GM12873 (cell line): ENCODE results near the gene BARHL1.

Experiments used
- TF ChIP-seq, protein P1 (sequence below): IDR thresholded peaks from 2 replicates; pipeline ENCODE4 v1.5.1; 2012; ENCODE audit warnings: low read depth, mild to moderate bottlenecking, moderate library complexity, low read length, control low read depth; ENCODE audit not compliant: insufficient read depth; ENCODE audit errors: missing control alignments

The BARHL1 gene

GRCh38 chr9:132609184-132609583, 26.8 kb downstream of the BARHL1 start:
- TF ChIP-seq, protein P1, sequence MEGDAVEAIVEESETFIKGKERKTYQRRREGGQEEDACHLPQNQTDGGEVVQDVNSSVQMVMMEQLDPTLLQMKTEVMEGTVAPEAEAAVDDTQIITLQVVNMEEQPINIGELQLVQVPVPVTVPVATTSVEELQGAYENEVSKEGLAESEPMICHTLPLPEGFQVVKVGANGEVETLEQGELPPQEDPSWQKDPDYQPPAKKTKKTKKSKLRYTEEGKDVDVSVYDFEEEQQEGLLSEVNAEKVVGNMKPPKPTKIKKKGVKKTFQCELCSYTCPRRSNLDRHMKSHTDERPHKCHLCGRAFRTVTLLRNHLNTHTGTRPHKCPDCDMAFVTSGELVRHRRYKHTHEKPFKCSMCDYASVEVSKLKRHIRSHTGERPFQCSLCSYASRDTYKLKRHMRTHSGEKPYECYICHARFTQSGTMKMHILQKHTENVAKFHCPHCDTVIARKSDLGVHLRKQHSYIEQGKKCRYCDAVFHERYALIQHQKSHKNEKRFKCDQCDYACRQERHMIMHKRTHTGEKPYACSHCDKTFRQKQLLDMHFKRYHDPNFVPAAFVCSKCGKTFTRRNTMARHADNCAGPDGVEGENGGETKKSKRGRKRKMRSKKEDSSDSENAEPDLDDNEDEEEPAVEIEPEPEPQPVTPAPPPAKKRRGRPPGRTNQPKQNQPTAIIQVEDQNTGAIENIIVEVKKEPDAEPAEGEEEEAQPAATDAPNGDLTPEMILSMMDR, result no peak

DNA sequence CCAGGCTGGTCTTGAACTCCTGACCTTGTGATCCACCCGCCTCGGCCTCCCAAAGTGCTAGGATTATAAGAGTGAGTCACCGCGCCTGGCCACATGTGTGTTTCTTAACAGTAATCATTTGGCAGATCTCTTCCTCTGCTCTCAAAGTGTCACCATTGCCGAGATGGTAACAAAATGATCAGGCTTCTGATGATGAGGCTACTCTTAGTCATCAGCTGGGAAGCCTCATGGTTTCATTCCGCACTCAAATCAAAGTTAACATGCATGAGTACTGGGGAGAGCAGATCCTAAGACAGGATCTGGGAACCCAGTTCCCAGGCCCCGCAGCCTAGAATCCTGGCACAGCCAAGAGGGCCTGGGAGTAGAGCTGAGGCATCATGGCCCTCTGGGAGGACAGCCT, 27.4 kb downstream of the BARHL1 start:
- TF ChIP-seq, protein P1, result no peak

- TF ChIP-seq, protein P1, result no peak
Measured at GRCh38 chr9:132610661-132611060, 28.3 kb downstream of the BARHL1 start.

DNA sequence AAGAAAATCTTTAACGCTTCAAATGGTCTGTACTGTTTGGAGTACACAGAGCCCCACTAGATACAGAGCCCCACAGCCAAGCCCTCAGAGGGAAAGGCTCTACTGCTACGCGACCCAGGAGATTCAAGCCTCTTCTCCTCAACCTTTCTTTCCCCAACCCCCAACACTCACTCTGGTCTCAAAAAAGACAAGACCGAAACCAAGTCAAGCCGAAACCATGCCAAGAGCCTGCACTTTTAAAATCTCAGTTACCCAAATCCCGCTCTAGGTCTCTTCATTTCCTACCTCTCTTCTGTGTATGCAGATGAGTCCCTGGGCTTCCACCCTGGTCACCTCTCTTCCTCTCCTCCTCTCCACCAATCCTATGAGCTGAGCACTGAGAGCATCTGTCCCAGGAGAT, 31.9 kb downstream of the BARHL1 start:
- TF ChIP-seq, protein P1, result no peak

- TF ChIP-seq, protein P1, result no peak
Measured at GRCh38 chr9:132615774-132616173, 33.4 kb downstream of the BARHL1 start.

- TF ChIP-seq, protein P1, result no peak
Measured at GRCh38 chr9:132616725-132617124, 34.3 kb downstream of the BARHL1 start.

DNA sequence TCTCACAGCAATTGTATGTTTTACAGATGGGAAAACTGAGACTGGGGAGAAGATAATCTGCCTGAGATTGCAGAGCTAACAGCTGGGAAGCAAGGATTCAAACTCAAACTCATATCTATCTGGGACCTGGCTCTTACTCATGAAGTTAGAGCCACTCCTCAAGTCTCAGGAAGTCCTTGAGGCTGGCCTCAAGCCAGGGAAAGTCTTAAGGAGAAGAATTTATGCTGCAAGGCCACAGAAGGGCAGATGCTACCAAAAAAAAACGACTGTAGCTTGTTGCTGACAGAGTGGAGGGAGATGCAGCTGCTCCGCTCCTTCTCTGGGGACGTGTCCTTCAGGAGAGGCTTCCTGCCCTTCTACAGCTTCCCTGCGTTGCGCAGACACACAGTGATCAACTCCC, 39.8 kb downstream of the BARHL1 start:
- TF ChIP-seq, protein P1, result no peak

GRCh38 chr9:132626285-132626684, 43.9 kb downstream of the BARHL1 start:
- TF ChIP-seq, protein P1, result no peak
